DND-41 (cell line): ENCODE results near the gene TMEM266.

Experiments used
- ATAC-seq: fragments of 200-7000 bp; cut with Tn5 transposase; 3 replicates; pipeline ENCODE4 v1.9.1; 2021; ENCODE audit warnings: low read depth; ENCODE audit not compliant: insufficient read depth
- DNase-seq: peaks from one replicate; pipeline ENCODE4 v3.0.0-alpha.2; 2020
- H2AFZ ChIP-seq: 2 replicates; pipeline ENCODE4 v1.6.0; 2012; ENCODE audit warnings: low read depth, low read length
- H3K27ac ChIP-seq: 2 replicates; pipeline ENCODE4 v1.5.1; 2012; ENCODE audit warnings: low read length, inconsistent platforms
- H3K27me3 ChIP-seq: fragments of 200-600 bp; sonication (generic); 2 replicates; pipeline ENCODE4 v1.6.0; 2012; ENCODE audit warnings: low read length, mild to moderate bottlenecking, inconsistent platforms; ENCODE audit not compliant: insufficient read depth, poor library complexity
- H3K36me3 ChIP-seq: 2 replicates; pipeline ENCODE4 v1.5.1; 2012; ENCODE audit warnings: low read length, inconsistent platforms; ENCODE audit not compliant: insufficient read depth
- H3K4me1 ChIP-seq: 2 replicates; pipeline ENCODE4 v1.5.1; 2012; ENCODE audit warnings: mild to moderate bottlenecking, low read length; ENCODE audit not compliant: insufficient read depth
- H3K4me2 ChIP-seq: 2 replicates; pipeline ENCODE4 v1.6.0; 2012; ENCODE audit warnings: mild to moderate bottlenecking, moderate library complexity, low read length, inconsistent platforms; ENCODE audit not compliant: insufficient read depth
- H3K4me3 ChIP-seq, 2 experiments: fragments of 200-600 bp in 1 of 2; shearing (Covaris generic) in 1 of 2; 2 replicates each; pipeline ENCODE4 v1.5.1; 2012 to 2016; ENCODE audit warnings: inconsistent platforms in 2 of 2, low read length in 2 of 2, mild to moderate bottlenecking in 2 of 2, low read depth in 1 of 2, moderate library complexity in 1 of 2
- H3K79me2 ChIP-seq: 2 replicates; pipeline ENCODE4 v1.6.0; 2012; ENCODE audit warnings: low read length, inconsistent platforms; ENCODE audit not compliant: insufficient read depth
- H3K9ac ChIP-seq: 2 replicates; pipeline ENCODE4 v1.6.0; 2012; ENCODE audit warnings: low read depth, mild to moderate bottlenecking, inconsistent platforms, low read length, moderate library complexity
- H3K9me3 ChIP-seq: 2 replicates; pipeline ENCODE4 v1.5.1; 2012; ENCODE audit warnings: low read length, moderate library complexity, mild to moderate bottlenecking, inconsistent platforms; ENCODE audit not compliant: insufficient read depth, severe bottlenecking
- H4K20me1 ChIP-seq: 2 replicates; pipeline ENCODE4 v1.6.0; 2012; ENCODE audit warnings: low read length; ENCODE audit not compliant: insufficient read depth
- CTCF ChIP-seq: IDR thresholded peaks from 2 replicates; pipeline ENCODE4 v1.5.1; 2012; ENCODE audit warnings: borderline replicate concordance, low read length, moderate library complexity, mild to moderate bottlenecking; ENCODE audit not compliant: poor library complexity, severe bottlenecking; ENCODE audit errors: extremely low read depth
- EZH2 ChIP-seq: IDR thresholded peaks from 3 replicates; pipeline ENCODE4 v1.6.1; 2012; ENCODE audit warnings: borderline replicate concordance, low read depth, mild to moderate bottlenecking, moderate library complexity, low read length, inconsistent platforms; ENCODE audit not compliant: severe bottlenecking

TMEM266 gene

GRCh38 chr15:76217029-76217881, 157.5 kb downstream of the TMEM266 start:
- ATAC-seq = no peak
- Histone ChIP-seq H3K4me3 (no peak overlapping the region), H3K27me3 (no peaks in the 10 kb centered on the region), H2AFZ (no peak overlapping the region), H3K9ac (no peak overlapping the region), H3K27ac (no peak overlapping the region), H3K9me3 (no peaks in the 10 kb centered on the region), H3K4me1 (no peaks in the 10 kb centered on the region), H3K36me3 (peaks cover 53% of the 10 kb centered on the region), H3K4me2 (no peak overlapping the region), H3K79me2 (no peaks in the 10 kb centered on the region), H4K20me1 (0 out of 2 replicates have a peak, but pooled peaks cover 3% of the 10 kb centered on the region)
- no peak for DNase-seq
- no peak for TF ChIP-seq CTCF
- no peak for TF ChIP-seq EZH2

GRCh38 chr15:76217882-76218217, 158.1 kb downstream of the TMEM266 start:
- ATAC-seq (no peak), DNase-seq (no peak)
- Histone ChIP-seq H3K4me3 (no peak overlapping the region), H3K9ac (no peak overlapping the region), H4K20me1 (0 out of 2 replicates have a peak, but pooled peaks cover 3% of the 10 kb centered on the region), H3K79me2 (no peaks in the 10 kb centered on the region), H3K27me3 (no peaks in the 10 kb centered on the region), H3K9me3 (no peaks in the 10 kb centered on the region), H3K36me3 (peaks cover 51% of the 10 kb centered on the region), H3K4me1 (no peaks in the 10 kb centered on the region), H2AFZ (no peak overlapping the region), H3K27ac (no peak overlapping the region), H3K4me2 (no peak overlapping the region)
- TF ChIP-seq CTCF = no peak
- no peak for TF ChIP-seq EZH2

- no peak overlapping the region for H3K4me3 ChIP-seq
- H4K20me1 ChIP-seq = 0 out of 2 replicates have a peak, but pooled peaks cover 3% of the 10 kb centered on the region
- no peak overlapping the region for H2AFZ ChIP-seq
- no peaks in the 10 kb centered on the region for H3K79me2 ChIP-seq
- H3K27me3 ChIP-seq = no peaks in the 10 kb centered on the region
- no peak overlapping the region for H3K4me2 ChIP-seq
- TF ChIP-seq CTCF (no peak), EZH2 (no peak)
- H3K36me3 ChIP-seq = peaks cover 39% of the 10 kb centered on the region
- ATAC-seq = no peak
- no peak overlapping the region for H3K9ac ChIP-seq
- no peaks in the 10 kb centered on the region for H3K9me3 ChIP-seq
- H3K4me1 ChIP-seq = no peaks in the 10 kb centered on the region
- no peak for DNase-seq
- H3K27ac ChIP-seq = no peak overlapping the region
Measured at GRCh38 chr15:76221085-76221767, 161.4 kb downstream of the TMEM266 start.
